Measurements from ENCODE around the gene FOXO3. TPM values are rescaled to one million over a fixed set of nuclear protein-coding genes. Genes with fewer than 3 reads are reported as not detected.
A peak's percentile ranks its signal among the peaks of the same experiment; 100 is the strongest.
"Not testable (repeated sequence)": the region's sequence is repeated elsewhere in the genome, so short reads cannot be mapped to it uniquely, and the experiment has no call there.

The FOXO3 gene
- total and polyA plus RNA-seq, 2 donors from 2014 or later = 9.4 to 76.1 TPM

DNA sequence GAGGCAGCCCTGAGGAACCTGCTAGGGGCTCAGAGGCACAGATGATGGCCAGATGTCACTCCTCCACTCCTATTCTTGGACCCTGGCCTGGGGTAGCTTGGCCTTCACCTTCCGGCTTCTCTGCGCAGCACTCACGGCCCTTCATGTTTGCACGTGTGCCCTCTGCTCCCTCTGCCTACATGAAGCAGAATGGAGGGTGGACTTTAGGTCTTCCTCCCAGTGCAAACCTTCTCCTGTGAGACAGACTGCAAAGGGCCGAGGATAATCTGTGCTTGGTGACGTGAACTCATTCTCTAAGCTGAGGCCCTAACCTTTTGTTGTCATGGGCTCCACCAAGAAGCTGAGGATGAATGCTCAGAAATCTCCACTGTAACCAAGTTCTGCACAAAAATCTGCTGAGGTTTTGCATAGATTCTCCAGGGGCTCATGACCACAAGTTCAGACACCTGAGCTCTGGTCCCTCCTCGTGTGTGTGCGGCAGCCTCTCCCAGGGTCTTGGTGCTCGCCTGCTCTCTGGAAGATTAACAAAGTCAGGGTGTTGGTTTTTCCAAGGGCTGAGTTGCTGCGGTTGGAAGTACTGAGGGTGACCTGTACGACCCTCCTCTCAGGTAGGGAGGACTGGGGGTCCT, 25.5 kb upstream of the FOXO3 start:
- DNase-seq (no peak), FAIRE-seq (no peak)
- Histone ChIP-seq H3K9ac (ENCODE audit: low read length in 3 of 3) (no peak overlapping the region), H3K27ac (ENCODE audit: low read depth in 2 of 2, low read length in 2 of 2) (no peak overlapping the region), H3K4me3 (ENCODE audit: low read length in 3 of 3) (no peak overlapping the region), H3K36me3 (ENCODE audit: control insufficient read depth in 2 of 3, insufficient read depth in 3 of 3, low read length in 3 of 3) (no peaks in the 10 kb centered on the region), H3K27me3 (ENCODE audit: control insufficient read depth, insufficient read depth, low read length) (no peaks in the 10 kb centered on the region), H3K9me3 (ENCODE audit: control insufficient read depth in 2 of 3, insufficient read depth in 1 of 3, low read length in 3 of 3) (no peaks in the 10 kb centered on the region), H3K4me1 (ENCODE audit: control insufficient read depth in 2 of 3, insufficient read depth in 2 of 3, low read depth in 1 of 3, low read length in 3 of 3) (no peaks in the 10 kb centered on the region)
- intact Hi-C loops (cut with DNase I) = no loop called here
- TF ChIP-seq, protein P1, sequence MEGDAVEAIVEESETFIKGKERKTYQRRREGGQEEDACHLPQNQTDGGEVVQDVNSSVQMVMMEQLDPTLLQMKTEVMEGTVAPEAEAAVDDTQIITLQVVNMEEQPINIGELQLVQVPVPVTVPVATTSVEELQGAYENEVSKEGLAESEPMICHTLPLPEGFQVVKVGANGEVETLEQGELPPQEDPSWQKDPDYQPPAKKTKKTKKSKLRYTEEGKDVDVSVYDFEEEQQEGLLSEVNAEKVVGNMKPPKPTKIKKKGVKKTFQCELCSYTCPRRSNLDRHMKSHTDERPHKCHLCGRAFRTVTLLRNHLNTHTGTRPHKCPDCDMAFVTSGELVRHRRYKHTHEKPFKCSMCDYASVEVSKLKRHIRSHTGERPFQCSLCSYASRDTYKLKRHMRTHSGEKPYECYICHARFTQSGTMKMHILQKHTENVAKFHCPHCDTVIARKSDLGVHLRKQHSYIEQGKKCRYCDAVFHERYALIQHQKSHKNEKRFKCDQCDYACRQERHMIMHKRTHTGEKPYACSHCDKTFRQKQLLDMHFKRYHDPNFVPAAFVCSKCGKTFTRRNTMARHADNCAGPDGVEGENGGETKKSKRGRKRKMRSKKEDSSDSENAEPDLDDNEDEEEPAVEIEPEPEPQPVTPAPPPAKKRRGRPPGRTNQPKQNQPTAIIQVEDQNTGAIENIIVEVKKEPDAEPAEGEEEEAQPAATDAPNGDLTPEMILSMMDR (IDR thresholded peaks at IDR 0.05; ENCODE audit: borderline replicate concordance, extremely low read depth, insufficient read depth) = no peak

DNA sequence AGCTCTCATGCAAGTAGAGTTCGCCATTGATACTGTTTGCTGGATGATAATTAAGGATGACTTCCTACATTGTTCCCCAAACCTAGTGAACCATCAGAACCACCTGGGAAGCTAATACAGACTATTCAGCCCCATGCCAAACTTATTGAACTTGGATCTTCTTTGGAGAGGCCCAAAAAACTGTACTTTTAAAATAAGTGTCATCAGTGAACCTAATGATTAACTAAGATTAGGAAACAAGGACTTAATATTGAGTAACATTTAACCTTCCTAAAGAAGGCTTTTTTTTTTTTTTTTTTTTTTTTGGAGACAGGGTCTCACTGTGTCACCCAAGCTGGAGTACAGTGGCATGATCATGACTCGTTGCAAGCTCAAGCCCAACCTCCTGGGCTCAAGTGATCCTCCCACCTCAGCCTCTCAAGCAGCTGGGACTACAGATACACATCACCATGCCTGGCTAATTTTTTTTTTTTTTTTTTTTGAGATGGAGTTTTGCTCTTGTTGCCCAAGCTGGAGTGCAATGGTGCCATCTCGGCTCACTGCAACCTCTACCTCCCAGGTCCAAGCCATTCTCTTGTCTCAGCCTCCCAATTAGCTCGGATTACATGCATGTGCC, 24.7 kb upstream of the FOXO3 start:
- H3K9me3 ChIP-seq (ENCODE audit: control insufficient read depth in 2 of 3, insufficient read depth in 1 of 3, low read length in 3 of 3); DNase-seq; H3K4me1 ChIP-seq (ENCODE audit: control insufficient read depth in 2 of 3, insufficient read depth in 2 of 3, low read depth in 1 of 3, low read length in 3 of 3); H3K27me3 ChIP-seq (ENCODE audit: control insufficient read depth, insufficient read depth, low read length); H3K36me3 ChIP-seq (ENCODE audit: control insufficient read depth in 2 of 3, insufficient read depth in 3 of 3, low read length in 3 of 3); H3K27ac ChIP-seq (ENCODE audit: low read depth in 2 of 2, low read length in 2 of 2); intact Hi-C loops (cut with DNase I); H3K4me3 ChIP-seq (ENCODE audit: low read length in 3 of 3); FAIRE-seq; H3K9ac ChIP-seq (ENCODE audit: low read length in 3 of 3): not testable (repeated sequence)

DNA sequence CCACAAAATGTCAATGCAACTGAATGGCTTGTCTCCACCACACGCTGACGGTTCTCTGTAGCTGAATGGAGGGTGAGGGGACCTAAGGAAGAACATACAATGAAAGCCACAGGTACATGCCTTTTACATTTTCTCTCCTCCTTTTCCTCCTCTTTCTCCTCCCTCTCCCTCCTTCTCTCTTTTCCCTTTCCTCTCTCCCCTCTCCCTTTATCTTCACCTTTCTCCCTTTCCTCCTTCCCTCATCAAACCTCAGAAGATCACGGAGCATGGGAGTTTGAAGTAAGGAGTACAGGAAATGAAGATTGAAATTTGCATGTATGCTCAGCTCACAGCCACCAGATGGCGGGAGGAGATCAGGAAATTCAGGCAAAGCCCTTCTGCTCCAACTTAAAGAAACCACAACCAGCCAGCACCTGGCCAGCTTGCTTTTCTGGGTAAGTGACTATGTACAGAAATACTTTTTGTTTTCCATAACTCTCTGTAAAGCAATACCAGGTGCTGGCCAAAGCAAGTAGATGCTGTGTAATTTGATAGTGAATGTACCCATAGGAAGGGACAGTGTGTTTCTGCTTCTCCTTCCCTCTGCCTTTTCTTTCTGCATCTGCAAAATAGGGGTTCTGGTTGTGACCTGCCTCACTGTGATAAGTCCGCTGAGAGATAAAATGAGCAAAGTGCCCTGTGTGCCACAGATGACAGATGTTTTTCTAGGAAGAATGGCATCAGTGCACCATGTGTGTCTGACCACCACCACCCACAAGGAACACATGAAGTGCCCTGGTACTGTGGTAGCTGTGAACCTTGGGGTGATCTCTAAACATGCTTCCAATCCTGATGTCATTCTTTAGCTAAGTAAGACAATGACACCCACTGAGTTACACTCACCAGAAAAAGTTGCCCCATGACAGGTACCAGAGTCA, 18.6 kb upstream of the FOXO3 start:
- no peak overlapping the region for H3K27ac ChIP-seq (ENCODE audit: low read depth in 2 of 2, low read length in 2 of 2)
- H3K9ac ChIP-seq (ENCODE audit: low read length in 3 of 3) = no peak overlapping the region
- intact Hi-C loops (cut with DNase I) = loop anchor here (5.0 kb wide), 1 partner anchor 530 kb away; no protein-coding TSS in a partner anchor
- DNase-seq (peak; percentile 69 to 91 (median 82)), FAIRE-seq (peak; percentile 95)
- no peaks in the 10 kb centered on the region for H3K27me3 ChIP-seq (ENCODE audit: control insufficient read depth, insufficient read depth, low read length)
- H3K36me3 ChIP-seq (ENCODE audit: control insufficient read depth in 2 of 3, insufficient read depth in 3 of 3, low read length in 3 of 3) = no peaks in the 10 kb centered on the region
- TF ChIP-seq, protein P1 (IDR thresholded peaks at IDR 0.05; ENCODE audit: borderline replicate concordance, extremely low read depth, insufficient read depth) = peak; percentile 96
- no peaks in the 10 kb centered on the region for H3K9me3 ChIP-seq (ENCODE audit: control insufficient read depth in 2 of 3, insufficient read depth in 1 of 3, low read length in 3 of 3)
- H3K4me1 ChIP-seq (ENCODE audit: control insufficient read depth in 2 of 3, insufficient read depth in 2 of 3, low read depth in 1 of 3, low read length in 3 of 3) = peaks cover 0 to 8% (median 6%) of the 10 kb centered on the region in 3 donors
- H3K4me3 ChIP-seq (ENCODE audit: low read length in 3 of 3) = no peak overlapping the region
